ENCODE measurements around the gene RXFP4.

GRCh38 chr1:155974208-155975115, 33.0 kb downstream of the RXFP4 start:
- TF ChIP-seq CTCF (IDR thresholded peaks at IDR 0.05; ENCODE audit: low read depth, low read length), result no peak
- TF ChIP-seq POLR2A (IDR thresholded peaks at IDR 0.05; ENCODE audit: extremely low read depth, insufficient read length), result no peak
- no peak for TF ChIP-seq MYC (IDR thresholded peaks at IDR 0.05; ENCODE audit: low read depth, low read length)
- TF ChIP-seq MAX (IDR thresholded peaks at IDR 0.05; ENCODE audit: low read depth, low read length), result no peak
